ENCODE data around the gene L3MBTL4. TPM values are rescaled to one million over a fixed set of nuclear protein-coding genes. Genes with fewer than 3 reads are reported as not detected.

Gene L3MBTL4
- total RNA-seq, 1 experiment from 2014 or later, result 1.4 TPM

DNA sequence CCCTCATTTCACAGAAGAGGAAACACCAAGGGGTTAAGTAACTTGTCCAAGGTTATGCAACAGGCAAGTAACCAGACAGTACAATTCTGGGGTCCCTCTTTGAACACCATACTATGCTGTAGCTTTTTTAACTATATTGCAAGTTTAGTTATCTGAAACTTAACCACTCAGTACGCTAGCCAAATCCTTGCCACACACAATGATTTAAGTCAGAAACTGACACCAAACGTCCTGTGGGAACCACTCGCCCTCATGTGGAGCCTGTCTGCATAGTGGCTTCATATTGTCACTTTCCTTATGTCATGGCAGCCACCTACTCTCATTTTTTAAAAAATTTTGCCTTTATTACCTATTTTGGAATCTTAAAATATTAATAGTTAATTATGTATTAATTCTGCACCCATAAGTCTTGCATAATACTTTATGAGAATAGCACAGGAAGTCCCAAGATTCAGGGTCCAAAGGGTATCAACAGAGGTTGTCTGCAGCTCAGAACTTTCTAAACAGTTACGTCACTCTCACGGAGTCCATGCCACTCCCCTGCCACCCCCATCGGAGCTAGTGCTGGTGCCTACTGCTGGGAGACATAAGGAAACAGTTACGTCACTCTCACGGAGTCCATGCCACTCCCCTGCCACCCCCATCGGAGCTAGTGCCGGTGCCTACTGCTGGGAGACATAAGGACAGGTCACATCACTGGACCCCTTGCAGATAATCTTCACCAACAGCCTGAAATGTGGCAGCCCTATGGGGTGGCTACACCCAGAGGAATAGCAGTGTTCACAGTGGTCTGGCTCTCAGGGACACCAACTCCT, 99.0 kb downstream of the L3MBTL4 start:
- DNase-seq (ENCODE audit: low spot score) (no peak), ATAC-seq (no peak)
- Mint-ChIP-seq H3K9me3 (peaks cover 4% of the 10 kb centered on the region; the same call in 1 of the 2 replicates), H3K4me1 (no peaks in the 10 kb centered on the region), H3K27me3 (ENCODE audit: low read depth) (no peaks in the 10 kb centered on the region), H3K27ac (no peak overlapping the region), H3K4me3 (no peak overlapping the region), H3K36me3 (no peaks in the 10 kb centered on the region)
- POLR2A ChIA-PET, result no interaction called here
- TF ChIP-seq ZNF232 (CRISPR knock-in tag; IDR thresholded peaks at IDR 0.05) (no peak), ZBTB21 (CRISPR knock-in tag; IDR thresholded peaks at IDR 0.05; ENCODE audit: borderline replicate concordance) (no peak), ETV6 (CRISPR knock-in tag; IDR thresholded peaks at IDR 0.05) (no peak), CTCF (IDR thresholded peaks at IDR 0.05) (no peak), GABPB1 (CRISPR knock-in tag; IDR thresholded peaks at IDR 0.05) (peak; percentile 54; the same call in 1 of the 2 replicates), HMGXB4 (CRISPR knock-in tag; IDR thresholded peaks at IDR 0.05) (no peak)
- CTCF ChIA-PET, result interaction anchor here (0.6 kb wide), 1 partner anchor 29 kb away, joined by 4 read pairs; no protein-coding TSS in a partner anchor

- peaks cover 2% of the 10 kb centered on the region for H3K9me3 Mint-ChIP-seq
- H3K4me1 Mint-ChIP-seq, result no peaks in the 10 kb centered on the region
- ChIA-PET POLR2A (no interaction called here), CTCF (no interaction called here)
- no peak for ATAC-seq
- no peaks in the 10 kb centered on the region for H3K27me3 Mint-ChIP-seq (ENCODE audit: low read depth)
- TF ChIP-seq ZNF317 (CRISPR knock-in tag; IDR thresholded peaks at IDR 0.05; ENCODE audit: borderline replicate concordance, low read depth) (no peak), ZNF121 (CRISPR knock-in tag; IDR thresholded peaks at IDR 0.05) (no peak), ZNF219 (CRISPR knock-in tag; IDR thresholded peaks at IDR 0.05; ENCODE audit: borderline replicate concordance) (no peak)
- no peak overlapping the region for H3K4me3 Mint-ChIP-seq
- H3K36me3 Mint-ChIP-seq, result no peaks in the 10 kb centered on the region
- H3K27ac Mint-ChIP-seq, result no peak overlapping the region
- no peak for DNase-seq (ENCODE audit: low spot score)
Measured at GRCh38 chr18:6313415-6313814, 101.3 kb downstream of the L3MBTL4 start.

GRCh38 chr18:6311456-6312215, 103.1 kb downstream of the L3MBTL4 start:
- no peak overlapping the region for H3K4me3 Mint-ChIP-seq
- no peaks in the 10 kb centered on the region for H3K4me1 Mint-ChIP-seq
- DNase-seq (ENCODE audit: low spot score) (no peak), ATAC-seq (no peak)
- peaks cover 12% of the 10 kb centered on the region for H3K9me3 Mint-ChIP-seq
- no peaks in the 10 kb centered on the region for H3K27me3 Mint-ChIP-seq (ENCODE audit: low read depth)
- TF ChIP-seq TP53 (CRISPR knock-in tag; IDR thresholded peaks at IDR 0.05), result no peak
- no peak for TF ChIP-seq TEAD1 (CRISPR knock-in tag; IDR thresholded peaks at IDR 0.05)
- POLR2A ChIA-PET, result no interaction called here
- no peak overlapping the region for H3K27ac Mint-ChIP-seq
- H3K36me3 Mint-ChIP-seq, result no peaks in the 10 kb centered on the region
- CTCF ChIA-PET, result interaction anchor here (1.2 kb wide), 1 partner anchor 90 kb away, joined by 3 read pairs; no protein-coding TSS in a partner anchor

DNA sequence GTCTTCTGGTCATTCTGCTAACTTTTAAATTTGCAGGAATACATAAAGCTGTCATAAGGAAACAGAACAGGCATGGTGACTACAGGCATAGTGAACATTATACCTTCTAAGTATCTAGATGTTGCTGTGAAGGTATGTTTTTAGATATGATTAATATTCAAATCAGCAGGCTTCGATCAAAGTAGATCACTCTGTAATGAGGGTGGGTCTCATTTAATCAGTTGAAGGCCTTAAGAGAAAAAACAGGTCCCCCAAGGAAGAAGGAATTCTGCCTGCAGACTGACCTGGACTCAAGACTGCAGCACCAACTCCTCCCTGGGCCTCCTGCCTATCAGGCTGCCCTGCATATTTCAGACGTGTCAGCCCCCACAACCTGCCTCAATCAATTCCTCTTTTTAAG, 104.0 kb downstream of the L3MBTL4 start:
- Mint-ChIP-seq H3K36me3 (no peaks in the 10 kb centered on the region), H3K9me3 (peaks cover 12% of the 10 kb centered on the region), H3K27ac (no peak overlapping the region), H3K27me3 (ENCODE audit: low read depth) (no peaks in the 10 kb centered on the region), H3K4me1 (no peaks in the 10 kb centered on the region), H3K4me3 (no peak overlapping the region)
- ATAC-seq (no peak), DNase-seq (ENCODE audit: low spot score) (no peak)
- CTCF ChIA-PET, result no interaction called here
- POLR2A ChIA-PET, result no interaction called here
- TF ChIP-seq, protein P1, sequence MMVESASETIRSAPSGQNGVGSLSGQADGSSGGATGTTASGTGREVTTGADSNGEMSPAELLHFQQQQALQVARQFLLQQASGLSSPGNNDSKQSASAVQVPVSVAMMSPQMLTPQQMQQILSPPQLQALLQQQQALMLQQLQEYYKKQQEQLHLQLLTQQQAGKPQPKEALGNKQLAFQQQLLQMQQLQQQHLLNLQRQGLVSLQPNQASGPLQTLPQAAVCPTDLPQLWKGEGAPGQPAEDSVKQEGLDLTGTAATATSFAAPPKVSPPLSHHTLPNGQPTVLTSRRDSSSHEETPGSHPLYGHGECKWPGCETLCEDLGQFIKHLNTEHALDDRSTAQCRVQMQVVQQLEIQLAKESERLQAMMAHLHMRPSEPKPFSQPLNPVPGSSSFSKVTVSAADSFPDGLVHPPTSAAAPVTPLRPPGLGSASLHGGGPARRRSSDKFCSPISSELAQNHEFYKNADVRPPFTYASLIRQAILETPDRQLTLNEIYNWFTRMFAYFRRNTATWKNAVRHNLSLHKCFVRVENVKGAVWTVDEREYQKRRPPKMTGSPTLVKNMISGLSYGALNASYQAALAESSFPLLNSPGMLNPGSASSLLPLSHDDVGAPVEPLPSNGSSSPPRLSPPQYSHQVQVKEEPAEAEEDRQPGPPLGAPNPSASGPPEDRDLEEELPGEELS (CRISPR knock-in tag; IDR thresholded peaks at IDR 0.05), result no peak
- TF ChIP-seq HMGA2 (CRISPR knock-in tag; IDR thresholded peaks at IDR 0.05) (no peak), ZNF219 (CRISPR knock-in tag; IDR thresholded peaks at IDR 0.05; ENCODE audit: borderline replicate concordance) (no peak), MXD4 (CRISPR knock-in tag; IDR thresholded peaks at IDR 0.05; ENCODE audit: borderline replicate concordance) (no peak), ATF1 (CRISPR knock-in tag; IDR thresholded peaks at IDR 0.05) (no peak), ZNF423 (CRISPR knock-in tag; IDR thresholded peaks at IDR 0.05) (no peak)
- TF ChIP-seq, protein P2, sequence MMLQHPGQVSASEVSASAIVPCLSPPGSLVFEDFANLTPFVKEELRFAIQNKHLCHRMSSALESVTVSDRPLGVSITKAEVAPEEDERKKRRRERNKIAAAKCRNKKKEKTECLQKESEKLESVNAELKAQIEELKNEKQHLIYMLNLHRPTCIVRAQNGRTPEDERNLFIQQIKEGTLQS (CRISPR knock-in tag; conservative IDR thresholded peaks at IDR 0.05), result no peak
- TF ChIP-seq, protein P3, sequence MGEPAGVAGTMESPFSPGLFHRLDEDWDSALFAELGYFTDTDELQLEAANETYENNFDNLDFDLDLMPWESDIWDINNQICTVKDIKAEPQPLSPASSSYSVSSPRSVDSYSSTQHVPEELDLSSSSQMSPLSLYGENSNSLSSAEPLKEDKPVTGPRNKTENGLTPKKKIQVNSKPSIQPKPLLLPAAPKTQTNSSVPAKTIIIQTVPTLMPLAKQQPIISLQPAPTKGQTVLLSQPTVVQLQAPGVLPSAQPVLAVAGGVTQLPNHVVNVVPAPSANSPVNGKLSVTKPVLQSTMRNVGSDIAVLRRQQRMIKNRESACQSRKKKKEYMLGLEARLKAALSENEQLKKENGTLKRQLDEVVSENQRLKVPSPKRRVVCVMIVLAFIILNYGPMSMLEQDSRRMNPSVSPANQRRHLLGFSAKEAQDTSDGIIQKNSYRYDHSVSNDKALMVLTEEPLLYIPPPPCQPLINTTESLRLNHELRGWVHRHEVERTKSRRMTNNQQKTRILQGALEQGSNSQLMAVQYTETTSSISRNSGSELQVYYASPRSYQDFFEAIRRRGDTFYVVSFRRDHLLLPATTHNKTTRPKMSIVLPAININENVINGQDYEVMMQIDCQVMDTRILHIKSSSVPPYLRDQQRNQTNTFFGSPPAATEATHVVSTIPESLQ (CRISPR knock-in tag; IDR thresholded peaks at IDR 0.05), result no peak

Measured in WTC11 (cell line).